Liver (tissue), 9 donors: ENCODE results near the gene RELN. TPM values are rescaled to one million over a fixed set of nuclear protein-coding genes. Genes with fewer than 3 reads are reported as not detected.

ENCODE experiments used
- DNase-seq: peaks from one replicate; pipeline ENCODE4 v3.0.0-alpha.2; 2017; ENCODE audit warnings: low spot score
- H3K27ac ChIP-seq, 2 donors: one replicate each; pipeline ENCODE4 v1.7.0; 2013; ENCODE audit warnings: inconsistent platforms in 2 of 2, low read length in 2 of 2, control low read depth in 1 of 2, low read depth in 1 of 2, mild to moderate bottlenecking in 1 of 2
- H3K27me3 ChIP-seq, 4 donors: one replicate each; pipeline versions ENCODE4 v1.6.1 to v1.7.0; 2013; ENCODE audit warnings: low read length in 3 of 4, inconsistent platforms in 1 of 4, mild to moderate bottlenecking in 1 of 4, moderate library complexity in 1 of 4; ENCODE audit not compliant: control insufficient read depth in 4 of 4, insufficient read depth in 4 of 4
- H3K36me3 ChIP-seq, 4 donors: one replicate each; pipeline versions ENCODE4 v1.6.1 to v1.7.0; 2013; ENCODE audit warnings: low read length in 3 of 4, mild to moderate bottlenecking in 3 of 4, low read depth in 1 of 4, moderate library complexity in 1 of 4; ENCODE audit not compliant: control insufficient read depth in 4 of 4, insufficient read depth in 3 of 4
- H3K4me1 ChIP-seq, 4 donors: one replicate each; pipeline versions ENCODE4 v1.6.1 to v1.7.0; 2013; ENCODE audit warnings: low read length in 3 of 4, mild to moderate bottlenecking in 3 of 4, moderate library complexity in 1 of 4; ENCODE audit not compliant: control insufficient read depth in 4 of 4, insufficient read depth in 4 of 4
- H3K4me3 ChIP-seq, 3 donors: one replicate each; pipeline versions ENCODE4 v1.6.1 to v1.7.0; 2013; ENCODE audit warnings: low read length in 3 of 3, control low read depth in 1 of 3, low read depth in 1 of 3, mild to moderate bottlenecking in 1 of 3
- H3K9ac ChIP-seq, 2 donors: one replicate each; pipeline ENCODE4 v1.7.0; 2013; ENCODE audit warnings: low read length in 2 of 2, mild to moderate bottlenecking in 2 of 2, moderate library complexity in 2 of 2, control low read depth in 1 of 2, low read depth in 1 of 2
- H3K9me3 ChIP-seq, 4 donors: one replicate each; pipeline versions ENCODE4 v1.6.1 to v1.7.0; 2013; ENCODE audit warnings: low read length in 3 of 4; ENCODE audit not compliant: control insufficient read depth in 4 of 4
- EGR1 ChIP-seq, 2 donors: IDR thresholded peaks; 2 replicates each; pipeline ENCODE4 v1.6.1; 2016 to 2018; ENCODE audit warnings: antibody characterized with exemption in 2 of 2, low read depth in 2 of 2
- FOXA1 ChIP-seq: IDR thresholded peaks from 2 replicates; pipeline ENCODE4 v1.6.1; 2016; ENCODE audit warnings: antibody characterized with exemption
- GABPA ChIP-seq, 2 donors: IDR thresholded peaks in 1 of 2; conservative IDR thresholded peaks in 1 of 2; 2 replicates each; pipeline ENCODE4 v1.6.1; 2016; ENCODE audit warnings: antibody characterized with exemption in 2 of 2, mild to moderate bottlenecking in 1 of 2, moderate library complexity in 1 of 2
- HNF4A ChIP-seq, 2 donors: conservative IDR thresholded peaks; 2 replicates each; pipeline ENCODE4 v1.6.1; 2016; ENCODE audit warnings: antibody characterized with exemption in 2 of 2, mild to moderate bottlenecking in 2 of 2
- HNF4G ChIP-seq: IDR thresholded peaks from 2 replicates; pipeline ENCODE4 v1.6.1; 2016; ENCODE audit warnings: antibody characterized with exemption
- JUND ChIP-seq, 2 donors: IDR thresholded peaks; 2 replicates each; pipeline ENCODE4 v1.6.1; 2016; ENCODE audit warnings: antibody characterized with exemption in 2 of 2
- NR2F2 ChIP-seq: IDR thresholded peaks from 2 replicates; pipeline ENCODE4 v1.6.1; 2016; ENCODE audit warnings: antibody characterized with exemption
- RAD21 ChIP-seq, 2 donors: IDR thresholded peaks; 2 replicates each; pipeline ENCODE4 v1.6.1; 2016; ENCODE audit warnings: antibody characterized with exemption in 2 of 2, mild to moderate bottlenecking in 2 of 2
- RXRA ChIP-seq, 2 donors: IDR thresholded peaks; 2 replicates each; pipeline ENCODE4 v1.6.1; 2017 to 2018; ENCODE audit warnings: antibody characterized with exemption in 2 of 2, mild to moderate bottlenecking in 1 of 2
- SP1 ChIP-seq: IDR thresholded peaks from 2 replicates; pipeline ENCODE4 v1.6.1; 2018; ENCODE audit warnings: antibody characterized with exemption, mild to moderate bottlenecking
- YY1 ChIP-seq: IDR thresholded peaks from 2 replicates; pipeline ENCODE4 v1.6.1; 2016; ENCODE audit warnings: antibody characterized with exemption, mild to moderate bottlenecking
- WGBS: extraction: QIAGEN DNeasy Blood & Tissue Kit; methylation state at CpG from one replicate; pipeline ENCODE4 v1.1.7; 2013; 5-methylcytosine and 5-hydroxymethylcytosine counted together
- polyA plus RNA-seq, 2 donors: library from polyadenylated mRNA; stranded (reverse) in 1 of 2; unstranded in 1 of 2; fragments of 200-250 nt in 1 of 2; fragments of >200 nt in 1 of 2; fragmentation: Nextera tagmentation in 1 of 2; extraction: Ambion mirVana in 1 of 2; gene quantifications; one replicate each; pipeline versions ENCODE4 v1.2.1 to v1.2.3, GENCODE V29; 2013 to 2015
- total RNA-seq, 2 donors: library from RNA; depleted of rRNA; stranded (reverse); fragments of >200 nt; gene quantifications; one replicate each; pipeline ENCODE4 v1.2.3, GENCODE V29; 2014
- TF ChIP-seq, protein P1 (sequence below): IDR thresholded peaks from 2 replicates; pipeline ENCODE4 v1.6.1; 2016; ENCODE audit warnings: antibody characterized with exemption, mild to moderate bottlenecking
- TF ChIP-seq, protein P2 (sequence below): IDR thresholded peaks from 2 replicates; pipeline ENCODE4 v1.6.1; 2016; ENCODE audit warnings: antibody characterized with exemption
- TF ChIP-seq, protein P3 (sequence below): IDR thresholded peaks from 2 replicates; pipeline ENCODE4 v1.6.1; 2016; ENCODE audit warnings: antibody characterized with exemption
- TF ChIP-seq, protein P4 (sequence below): fragments of 150-350 bp; IDR thresholded peaks from 2 replicates; pipeline ENCODE4 v1.5.1; 2017; ENCODE audit warnings: improper control_type of control experiment, low read depth, low read length; ENCODE audit not compliant: missing input control
- donor health status: healthy.
- donor health status: healthy.
- donor health status: healthy.
- donor health status: healthy.
- donor health status: healthy.

The RELN gene
- total and polyA plus RNA-seq, 4 donors: 10.0 to 69.8 (median 28.4) TPM

DNA sequence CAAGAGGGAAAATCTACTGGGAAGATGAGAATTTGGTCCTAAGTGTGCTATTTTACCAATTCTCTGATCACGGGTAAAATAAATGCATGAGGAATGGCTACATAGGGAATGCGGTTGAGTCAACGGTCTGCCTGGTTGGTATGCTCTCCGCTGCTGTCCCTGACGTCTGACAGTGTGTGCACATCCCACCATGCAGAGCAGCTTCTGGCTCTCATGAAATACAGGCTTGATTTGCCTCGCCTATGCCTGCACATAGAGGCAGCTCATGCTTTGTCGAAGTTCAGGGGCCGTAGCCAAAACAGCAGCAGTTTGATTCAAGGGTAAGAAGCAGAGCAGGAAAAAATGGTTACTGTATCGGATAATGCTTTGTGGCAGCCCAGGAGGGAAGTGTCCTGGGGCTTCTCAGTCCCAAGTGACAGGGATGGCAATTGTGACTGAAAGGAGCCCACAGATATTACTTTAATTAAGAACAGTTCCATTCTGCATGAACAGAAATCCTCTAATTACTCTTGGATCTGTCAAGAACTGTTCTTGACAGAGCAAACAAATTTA, 275.0 kb downstream of the RELN start:
- Histone ChIP-seq H3K27ac (no peak overlapping the region), H3K36me3 (no peaks in the 10 kb centered on the region), H3K4me1 (no peaks in the 10 kb centered on the region), H3K27me3 (peaks cover 0 to 4% (median 0%) of the 10 kb centered on the region in 4 donors), H3K9me3 (no peaks in the 10 kb centered on the region), H3K9ac (no peak overlapping the region), H3K4me3 (no peak overlapping the region)
- DNase-seq: no peak
- 88% methylated on average over 9 of the region's 9 CpGs for WGBS
- TF ChIP-seq, protein P1, sequence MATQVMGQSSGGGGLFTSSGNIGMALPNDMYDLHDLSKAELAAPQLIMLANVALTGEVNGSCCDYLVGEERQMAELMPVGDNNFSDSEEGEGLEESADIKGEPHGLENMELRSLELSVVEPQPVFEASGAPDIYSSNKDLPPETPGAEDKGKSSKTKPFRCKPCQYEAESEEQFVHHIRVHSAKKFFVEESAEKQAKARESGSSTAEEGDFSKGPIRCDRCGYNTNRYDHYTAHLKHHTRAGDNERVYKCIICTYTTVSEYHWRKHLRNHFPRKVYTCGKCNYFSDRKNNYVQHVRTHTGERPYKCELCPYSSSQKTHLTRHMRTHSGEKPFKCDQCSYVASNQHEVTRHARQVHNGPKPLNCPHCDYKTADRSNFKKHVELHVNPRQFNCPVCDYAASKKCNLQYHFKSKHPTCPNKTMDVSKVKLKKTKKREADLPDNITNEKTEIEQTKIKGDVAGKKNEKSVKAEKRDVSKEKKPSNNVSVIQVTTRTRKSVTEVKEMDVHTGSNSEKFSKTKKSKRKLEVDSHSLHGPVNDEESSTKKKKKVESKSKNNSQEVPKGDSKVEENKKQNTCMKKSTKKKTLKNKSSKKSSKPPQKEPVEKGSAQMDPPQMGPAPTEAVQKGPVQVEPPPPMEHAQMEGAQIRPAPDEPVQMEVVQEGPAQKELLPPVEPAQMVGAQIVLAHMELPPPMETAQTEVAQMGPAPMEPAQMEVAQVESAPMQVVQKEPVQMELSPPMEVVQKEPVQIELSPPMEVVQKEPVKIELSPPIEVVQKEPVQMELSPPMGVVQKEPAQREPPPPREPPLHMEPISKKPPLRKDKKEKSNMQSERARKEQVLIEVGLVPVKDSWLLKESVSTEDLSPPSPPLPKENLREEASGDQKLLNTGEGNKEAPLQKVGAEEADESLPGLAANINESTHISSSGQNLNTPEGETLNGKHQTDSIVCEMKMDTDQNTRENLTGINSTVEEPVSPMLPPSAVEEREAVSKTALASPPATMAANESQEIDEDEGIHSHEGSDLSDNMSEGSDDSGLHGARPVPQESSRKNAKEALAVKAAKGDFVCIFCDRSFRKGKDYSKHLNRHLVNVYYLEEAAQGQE: no peak
- no peak for TF ChIP-seq FOXA1
- no peak for TF ChIP-seq RXRA (IDR thresholded peaks at IDR 0.05)

DNA sequence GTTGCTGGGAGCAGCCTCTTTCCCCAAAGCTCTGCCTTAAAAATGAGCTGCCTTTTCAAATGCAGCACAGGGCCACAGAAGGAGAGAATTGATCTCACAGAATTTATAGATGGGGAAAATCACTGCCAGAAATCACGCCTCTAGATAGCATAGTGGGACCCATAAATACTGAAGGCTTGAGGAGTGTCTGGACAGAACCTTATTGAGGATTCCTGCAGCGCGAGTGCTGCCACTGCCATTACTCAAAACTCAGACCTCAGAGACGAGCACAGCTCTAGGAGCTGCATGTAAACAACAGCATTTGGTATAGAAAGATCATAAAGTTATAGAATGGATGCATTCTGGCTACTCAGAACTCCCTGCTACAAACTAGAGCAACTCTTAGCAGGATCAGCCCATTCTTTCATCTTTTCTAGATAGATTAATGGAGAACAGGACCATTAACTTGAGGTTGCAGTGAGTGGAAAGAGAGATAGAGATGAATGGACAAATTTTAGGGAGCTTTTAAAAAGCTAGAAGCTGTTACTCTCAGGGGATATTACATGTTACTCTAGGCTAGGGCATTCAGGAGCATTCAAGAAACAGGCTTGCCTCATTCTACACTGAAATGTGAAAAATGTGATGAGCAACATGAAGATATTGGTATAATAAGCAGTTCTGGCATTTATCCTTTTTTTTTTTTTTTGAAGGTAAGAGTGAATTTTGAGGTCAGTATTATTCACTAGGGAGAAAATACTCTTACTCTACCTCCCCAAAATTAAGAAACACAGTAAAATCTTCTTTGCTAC, 276.3 kb downstream of the RELN start:
- Histone ChIP-seq H3K36me3 (no peaks in the 10 kb centered on the region), H3K27me3 (peaks cover 0 to 4% (median 0%) of the 10 kb centered on the region in 4 donors), H3K27ac (no peak overlapping the region), H3K9ac (no peak overlapping the region), H3K9me3 (no peaks in the 10 kb centered on the region), H3K4me1 (no peaks in the 10 kb centered on the region), H3K4me3 (no peak overlapping the region)
- 90% methylated on average over 4 of the region's 4 CpGs for WGBS
- no peak for TF ChIP-seq YY1
- DNase-seq: no peak

DNA sequence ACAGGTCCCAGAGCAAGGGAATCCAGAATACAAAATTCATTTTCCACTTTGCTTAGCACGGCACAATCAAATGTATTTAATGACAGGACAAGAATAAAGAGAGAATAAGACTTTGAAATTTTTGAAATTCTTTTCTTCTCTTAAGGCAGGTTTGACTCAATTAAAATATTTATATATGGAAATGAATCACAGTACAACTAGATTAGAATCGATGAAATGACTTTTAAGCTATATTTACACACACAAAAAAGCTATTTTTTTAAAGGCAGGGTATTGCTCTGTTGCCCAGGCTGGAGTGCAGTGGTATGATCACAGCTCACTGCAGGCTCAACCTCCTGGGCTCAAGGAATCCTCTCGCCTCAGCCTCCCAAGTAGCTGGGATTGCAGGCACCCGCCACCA, 278.0 kb downstream of the RELN start:
- Histone ChIP-seq H3K36me3 (no peaks in the 10 kb centered on the region), H3K9me3 (no peaks in the 10 kb centered on the region), H3K9ac (no peak overlapping the region), H3K4me1 (no peaks in the 10 kb centered on the region), H3K27ac (no peak overlapping the region), H3K27me3 (peaks cover 0 to 4% (median 0%) of the 10 kb centered on the region in 4 donors), H3K4me3 (no peak overlapping the region)
- 67% methylated on average over 4 of the region's 4 CpGs for WGBS
- no peak for DNase-seq
- TF ChIP-seq EGR1 (IDR thresholded peaks at IDR 0.05; ENCODE audit: low read depth in 2 of 2): no peak

DNA sequence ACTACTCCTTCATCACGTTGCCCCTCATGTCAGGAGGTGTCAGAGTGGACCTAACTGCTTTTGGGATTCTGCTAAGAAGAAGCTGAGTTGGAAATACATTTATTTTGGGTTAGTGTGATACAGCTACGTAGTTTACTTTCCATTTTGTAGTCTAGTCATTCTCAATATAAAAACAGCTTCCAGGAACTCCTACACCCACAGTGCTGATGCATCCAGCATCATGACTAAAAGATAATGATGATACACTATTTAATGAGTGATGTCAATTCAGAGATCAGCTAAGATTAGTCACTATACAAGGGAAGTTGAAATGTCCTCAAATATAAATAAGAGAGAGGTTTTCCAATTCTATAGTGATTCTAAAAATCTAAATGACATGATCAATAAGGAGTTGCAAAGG, 279.2 kb downstream of the RELN start:
- Histone ChIP-seq H3K4me1 (no peaks in the 10 kb centered on the region), H3K36me3 (no peaks in the 10 kb centered on the region), H3K9ac (no peak overlapping the region), H3K9me3 (no peaks in the 10 kb centered on the region), H3K27ac (no peak overlapping the region), H3K27me3 (peaks cover 0 to 4% (median 0%) of the 10 kb centered on the region in 4 donors), H3K4me3 (no peak overlapping the region)
- WGBS: 74% methylated on average over 2 of the region's 2 CpGs
- DNase-seq: no peak
- TF ChIP-seq RAD21 (IDR thresholded peaks at IDR 0.05): no peak
- TF ChIP-seq, protein P2, sequence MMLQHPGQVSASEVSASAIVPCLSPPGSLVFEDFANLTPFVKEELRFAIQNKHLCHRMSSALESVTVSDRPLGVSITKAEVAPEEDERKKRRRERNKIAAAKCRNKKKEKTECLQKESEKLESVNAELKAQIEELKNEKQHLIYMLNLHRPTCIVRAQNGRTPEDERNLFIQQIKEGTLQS: no peak
- no peak for TF ChIP-seq YY1
- TF ChIP-seq GABPA (IDR thresholded peaks at IDR 0.05 in 1 of 2, conservative IDR thresholded peaks at IDR 0.05 in 1 of 2): no peak
- no peak for TF ChIP-seq NR2F2
- TF ChIP-seq SP1: no peak
- TF ChIP-seq JUND (IDR thresholded peaks at IDR 0.05): no peak
- no peak for TF ChIP-seq HNF4G
- TF ChIP-seq, protein P3, sequence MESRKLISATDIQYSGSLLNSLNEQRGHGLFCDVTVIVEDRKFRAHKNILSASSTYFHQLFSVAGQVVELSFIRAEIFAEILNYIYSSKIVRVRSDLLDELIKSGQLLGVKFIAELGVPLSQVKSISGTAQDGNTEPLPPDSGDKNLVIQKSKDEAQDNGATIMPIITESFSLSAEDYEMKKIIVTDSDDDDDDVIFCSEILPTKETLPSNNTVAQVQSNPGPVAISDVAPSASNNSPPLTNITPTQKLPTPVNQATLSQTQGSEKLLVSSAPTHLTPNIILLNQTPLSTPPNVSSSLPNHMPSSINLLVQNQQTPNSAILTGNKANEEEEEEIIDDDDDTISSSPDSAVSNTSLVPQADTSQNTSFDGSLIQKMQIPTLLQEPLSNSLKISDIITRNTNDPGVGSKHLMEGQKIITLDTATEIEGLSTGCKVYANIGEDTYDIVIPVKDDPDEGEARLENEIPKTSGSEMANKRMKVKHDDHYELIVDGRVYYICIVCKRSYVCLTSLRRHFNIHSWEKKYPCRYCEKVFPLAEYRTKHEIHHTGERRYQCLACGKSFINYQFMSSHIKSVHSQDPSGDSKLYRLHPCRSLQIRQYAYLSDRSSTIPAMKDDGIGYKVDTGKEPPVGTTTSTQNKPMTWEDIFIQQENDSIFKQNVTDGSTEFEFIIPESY: no peak
- TF ChIP-seq, protein P4, sequence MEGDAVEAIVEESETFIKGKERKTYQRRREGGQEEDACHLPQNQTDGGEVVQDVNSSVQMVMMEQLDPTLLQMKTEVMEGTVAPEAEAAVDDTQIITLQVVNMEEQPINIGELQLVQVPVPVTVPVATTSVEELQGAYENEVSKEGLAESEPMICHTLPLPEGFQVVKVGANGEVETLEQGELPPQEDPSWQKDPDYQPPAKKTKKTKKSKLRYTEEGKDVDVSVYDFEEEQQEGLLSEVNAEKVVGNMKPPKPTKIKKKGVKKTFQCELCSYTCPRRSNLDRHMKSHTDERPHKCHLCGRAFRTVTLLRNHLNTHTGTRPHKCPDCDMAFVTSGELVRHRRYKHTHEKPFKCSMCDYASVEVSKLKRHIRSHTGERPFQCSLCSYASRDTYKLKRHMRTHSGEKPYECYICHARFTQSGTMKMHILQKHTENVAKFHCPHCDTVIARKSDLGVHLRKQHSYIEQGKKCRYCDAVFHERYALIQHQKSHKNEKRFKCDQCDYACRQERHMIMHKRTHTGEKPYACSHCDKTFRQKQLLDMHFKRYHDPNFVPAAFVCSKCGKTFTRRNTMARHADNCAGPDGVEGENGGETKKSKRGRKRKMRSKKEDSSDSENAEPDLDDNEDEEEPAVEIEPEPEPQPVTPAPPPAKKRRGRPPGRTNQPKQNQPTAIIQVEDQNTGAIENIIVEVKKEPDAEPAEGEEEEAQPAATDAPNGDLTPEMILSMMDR: no peak
- no peak for TF ChIP-seq FOXA1
- no peak for TF ChIP-seq HNF4A (conservative IDR thresholded peaks at IDR 0.05)
